A673 (cell line): ENCODE data around the gene SGTA. TPM values are rescaled to one million over a fixed set of nuclear protein-coding genes. Genes with fewer than 3 reads are reported as not detected.

ENCODE experiments used
- BruUV-seq: library from RNA; stranded (reverse); fragments of 400-500 nt; replicated peaks from 2 replicates; lab custom pipeline; 2021; lab: Mats Ljungman, UMichigan
- CTCF ChIA-PET: fragments of 300-600 bp; sonication (Branson Sonifier 250); formaldehyde crosslinking; loops from one replicate; lab custom pipeline; 2022; ENCODE audit warnings: antibody characterized with exemption; lab: Charles Lee
- POLR2A ChIA-PET: fragments of 300-600 bp; sonication (Branson Sonifier 250); formaldehyde crosslinking; loops from one replicate; lab custom pipeline; 2022; ENCODE audit warnings: antibody characterized with exemption; ENCODE audit not compliant: low non-redundant PET; lab: Charles Lee
- DNase-seq: peaks from one replicate; pipeline ENCODE4 v3.0.0-alpha.2; 2015; ENCODE audit warnings: low spot score
- H3K27ac ChIP-seq: fragments of 200-600 bp; sonication (generic); 2 replicates; pipeline ENCODE4 v1.5.1; 2016; ENCODE audit warnings: mixed run types, low read depth, mild to moderate bottlenecking, mixed read lengths, antibody characterized with exemption, low read length; ENCODE audit not compliant: poor library complexity, severe bottlenecking
- H3K27me3 ChIP-seq: fragments of 200-600 bp; sonication (generic); replicated peaks from 2 replicates; pipeline ENCODE4 v1.6.1; 2017; ENCODE audit warnings: mixed run types, low read depth, mild to moderate bottlenecking, mixed read lengths, antibody characterized with exemption, low read length; ENCODE audit not compliant: insufficient read depth, poor library complexity
- H3K36me3 ChIP-seq: fragments of 200-600 bp; sonication (generic); 2 replicates; pipeline ENCODE4 v1.6.1; 2016; ENCODE audit warnings: mixed run types, mild to moderate bottlenecking, mixed read lengths, antibody characterized with exemption, low read length; ENCODE audit not compliant: insufficient read depth, poor library complexity, severe bottlenecking
- H3K4me1 ChIP-seq: fragments of 200-600 bp; sonication (generic); 2 replicates; pipeline ENCODE4 v1.6.1; 2017; ENCODE audit warnings: mixed run types, mild to moderate bottlenecking, mixed read lengths, antibody characterized with exemption, low read length; ENCODE audit not compliant: insufficient read depth, poor library complexity, severe bottlenecking
- H3K4me3 ChIP-seq: fragments of 200-600 bp; sonication (generic); 2 replicates; pipeline ENCODE4 v1.5.1; 2016; ENCODE audit warnings: low read depth, mixed run types, mild to moderate bottlenecking, mixed read lengths, low read length; ENCODE audit not compliant: poor library complexity, severe bottlenecking
- H3K9me3 ChIP-seq: fragments of 200-600 bp; sonication (generic); 2 replicates; pipeline ENCODE4 v1.6.1; 2016; ENCODE audit warnings: mixed run types, low read depth, mild to moderate bottlenecking, mixed read lengths, antibody characterized with exemption, low read length; ENCODE audit not compliant: poor library complexity, severe bottlenecking
- EZH2 ChIP-seq: fragments of 200-600 bp; sonication (generic); IDR thresholded peaks from 2 replicates; pipeline ENCODE4 v1.6.1; 2017; ENCODE audit warnings: borderline replicate concordance, low read depth, mild to moderate bottlenecking, mixed read lengths, antibody characterized with exemption, low read length; ENCODE audit not compliant: poor library complexity, severe bottlenecking
- intact Hi-C: fragments of 100-400 bp; cut with micrococcal nuclease; formaldehyde crosslinking; loops from one replicate; pipeline ENCODE4 v1.10.0; 2022; ENCODE audit not compliant: unreplicated experiment
- total RNA-seq: library from RNA; stranded (reverse); gene quantifications from 2 replicates; pipeline ENCODE4 v1.2.3, GENCODE V29; 2021
- TF ChIP-seq, protein P1 (sequence below): fragments of 300-800, 200-600 bp; sonication (generic); conservative IDR thresholded peaks from 2 replicates; pipeline ENCODE4 v1.5.1; 2017; ENCODE audit warnings: low read depth, mild to moderate bottlenecking, antibody characterized with exemption, low read length, moderate library complexity, mixed read lengths

SGTA gene
- total RNA-seq, 1 experiment from 2014 or later: 106 TPM

GRCh38 chr19:2727640-2727944 is 55.5 kb downstream of the SGTA start:
- CTCF ChIA-PET: no interaction called here

GRCh38 chr19:2726904-2727639 is 56.0 kb downstream of the SGTA start:
- peaks cover 11% of the 10 kb centered on the region for H3K27me3 ChIP-seq
- no peak for DNase-seq
- intact Hi-C loops: no loop called here
- POLR2A ChIA-PET: no interaction called here
- H3K36me3 ChIP-seq: no peaks in the 10 kb centered on the region
- BruUV-seq: no TSS peak
- H3K27ac ChIP-seq: no peak overlapping the region
- no peak for TF ChIP-seq EZH2
- TF ChIP-seq, protein P1, sequence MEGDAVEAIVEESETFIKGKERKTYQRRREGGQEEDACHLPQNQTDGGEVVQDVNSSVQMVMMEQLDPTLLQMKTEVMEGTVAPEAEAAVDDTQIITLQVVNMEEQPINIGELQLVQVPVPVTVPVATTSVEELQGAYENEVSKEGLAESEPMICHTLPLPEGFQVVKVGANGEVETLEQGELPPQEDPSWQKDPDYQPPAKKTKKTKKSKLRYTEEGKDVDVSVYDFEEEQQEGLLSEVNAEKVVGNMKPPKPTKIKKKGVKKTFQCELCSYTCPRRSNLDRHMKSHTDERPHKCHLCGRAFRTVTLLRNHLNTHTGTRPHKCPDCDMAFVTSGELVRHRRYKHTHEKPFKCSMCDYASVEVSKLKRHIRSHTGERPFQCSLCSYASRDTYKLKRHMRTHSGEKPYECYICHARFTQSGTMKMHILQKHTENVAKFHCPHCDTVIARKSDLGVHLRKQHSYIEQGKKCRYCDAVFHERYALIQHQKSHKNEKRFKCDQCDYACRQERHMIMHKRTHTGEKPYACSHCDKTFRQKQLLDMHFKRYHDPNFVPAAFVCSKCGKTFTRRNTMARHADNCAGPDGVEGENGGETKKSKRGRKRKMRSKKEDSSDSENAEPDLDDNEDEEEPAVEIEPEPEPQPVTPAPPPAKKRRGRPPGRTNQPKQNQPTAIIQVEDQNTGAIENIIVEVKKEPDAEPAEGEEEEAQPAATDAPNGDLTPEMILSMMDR: no peak
- H3K9me3 ChIP-seq: no peaks in the 10 kb centered on the region
- no peak overlapping the region for H3K4me3 ChIP-seq
- no peaks in the 10 kb centered on the region for H3K4me1 ChIP-seq
- CTCF ChIA-PET: no interaction called here

More at GRCh38 chr19:2727640-2727944, 55.5 kb downstream of the SGTA start:
- Histone ChIP-seq H3K27ac (no peak overlapping the region), H3K27me3 (peaks cover 11% of the 10 kb centered on the region), H3K9me3 (no peaks in the 10 kb centered on the region), H3K4me3 (no peak overlapping the region), H3K4me1 (no peaks in the 10 kb centered on the region), H3K36me3 (no peaks in the 10 kb centered on the region)
- no TSS peak for BruUV-seq
- DNase-seq: no peak
- intact Hi-C loops: no loop called here
- TF ChIP-seq EZH2: no peak
- TF ChIP-seq, protein P1: no peak
- POLR2A ChIA-PET: no interaction called here

DNA sequence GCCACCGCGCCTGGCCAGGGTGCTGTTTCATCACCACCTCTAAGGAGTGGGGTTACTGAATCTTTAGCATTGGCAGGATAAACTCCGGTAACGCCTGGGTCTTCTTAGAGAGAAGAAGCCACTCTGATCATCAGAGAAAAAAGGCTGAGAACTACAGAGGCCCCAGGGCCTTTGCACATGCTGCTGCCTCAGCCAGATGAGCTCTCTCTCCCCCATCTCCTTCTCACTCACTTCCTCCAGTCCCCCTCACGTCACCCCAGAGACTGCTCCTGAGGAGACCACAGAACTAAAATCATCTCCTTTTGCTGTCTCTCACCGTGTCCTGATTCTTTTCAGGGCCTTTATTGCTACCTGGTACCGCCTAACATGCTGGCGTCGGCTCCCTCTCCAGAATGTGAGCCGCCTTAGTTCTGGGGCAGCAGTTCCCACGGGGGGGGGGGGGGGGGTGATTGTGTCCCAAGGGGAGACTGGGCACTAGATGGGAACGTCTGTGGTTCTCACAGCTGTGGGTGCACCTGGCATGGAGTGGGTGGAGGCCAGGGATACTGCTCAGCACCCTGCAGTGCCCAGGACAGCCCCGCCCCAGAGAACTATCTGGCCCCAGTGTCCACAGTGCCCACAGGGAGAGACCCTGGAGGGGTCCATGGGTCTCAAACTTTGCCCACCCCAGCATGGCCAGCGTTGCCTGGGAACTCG is 56.8 kb downstream of the SGTA start:
- BruUV-seq: no TSS peak
- TF ChIP-seq, protein P1: no peak
- no peak for TF ChIP-seq EZH2
- Histone ChIP-seq H3K36me3 (no peaks in the 10 kb centered on the region), H3K4me3 (no peak overlapping the region), H3K4me1 (peaks cover 5% of the 10 kb centered on the region), H3K27me3 (peaks cover 11% of the 10 kb centered on the region), H3K27ac (no peak overlapping the region), H3K9me3 (no peaks in the 10 kb centered on the region)
- intact Hi-C loops: no loop called here
- no peak for DNase-seq
- CTCF ChIA-PET: no interaction called here
- POLR2A ChIA-PET: no interaction called here
